Sigmoid colon (tissue), 4 donors: ENCODE results near the gene ZFP92.

Experiments
- EP300 ChIP-seq, 4 donors: sonication (generic); formaldehyde crosslinking; IDR thresholded peaks; one replicate each; pipeline ENCODE4 v1.6.1; 2017; ENCODE audit warnings: antibody characterized with exemption in 4 of 4
- POLR2A ChIP-seq, 2 donors: fragments of 450-650 bp; IDR thresholded peaks; one replicate each; pipeline ENCODE4 v1.6.1; 2016; ENCODE audit warnings: antibody characterized with exemption in 2 of 2, mild to moderate bottlenecking in 2 of 2, moderate library complexity in 2 of 2
- POLR2AphosphoS5 ChIP-seq, 4 donors: sonication (generic); formaldehyde crosslinking; IDR thresholded peaks; one replicate each; pipeline ENCODE4 v1.6.1; 2017; ENCODE audit warnings: antibody characterized with exemption in 4 of 4
- TF ChIP-seq, protein P1 (sequence below), 4 experiments: fragments of 450-650 bp in 3 of 4; fragments of 200-600 bp in 1 of 4; IDR thresholded peaks; one replicate each; pipeline ENCODE4 v1.5.1; 2016 to 2019; ENCODE audit warnings: antibody characterized with exemption in 4 of 4, mild to moderate bottlenecking in 3 of 4, moderate library complexity in 2 of 4

DNA sequence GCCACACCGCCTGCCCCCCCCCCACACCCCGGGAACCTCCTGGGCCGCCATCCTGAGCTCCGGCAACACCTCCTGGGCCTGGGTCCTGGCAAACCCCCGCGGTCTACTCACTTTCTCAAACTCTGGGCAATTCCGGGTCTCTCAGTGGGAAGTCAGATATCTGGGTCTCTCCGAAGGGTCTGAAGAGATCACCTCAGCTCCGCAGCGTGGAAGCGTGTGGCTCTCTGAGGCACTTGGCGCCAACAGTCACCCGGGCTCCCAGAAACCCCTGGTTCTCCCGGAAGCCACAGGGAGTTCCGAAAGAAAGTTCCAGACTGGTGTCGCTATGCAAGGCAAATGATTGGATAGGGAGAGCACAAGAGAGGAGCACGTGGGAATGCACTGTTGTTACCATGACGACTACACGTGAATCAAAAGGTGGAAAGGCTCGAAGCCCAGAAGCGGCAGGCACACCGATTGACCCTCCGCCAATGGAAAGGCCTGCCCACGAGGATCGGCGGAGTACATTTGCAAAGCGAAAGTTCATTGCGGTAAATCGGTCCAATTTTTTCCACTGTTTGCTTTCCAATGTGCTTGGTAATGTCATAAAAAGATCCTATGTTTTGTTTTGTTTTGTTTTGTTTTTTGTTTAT is 10.0 kb upstream of the ZFP92 start, which contains the start of gene PNMA6E:
- TF ChIP-seq, protein P1, sequence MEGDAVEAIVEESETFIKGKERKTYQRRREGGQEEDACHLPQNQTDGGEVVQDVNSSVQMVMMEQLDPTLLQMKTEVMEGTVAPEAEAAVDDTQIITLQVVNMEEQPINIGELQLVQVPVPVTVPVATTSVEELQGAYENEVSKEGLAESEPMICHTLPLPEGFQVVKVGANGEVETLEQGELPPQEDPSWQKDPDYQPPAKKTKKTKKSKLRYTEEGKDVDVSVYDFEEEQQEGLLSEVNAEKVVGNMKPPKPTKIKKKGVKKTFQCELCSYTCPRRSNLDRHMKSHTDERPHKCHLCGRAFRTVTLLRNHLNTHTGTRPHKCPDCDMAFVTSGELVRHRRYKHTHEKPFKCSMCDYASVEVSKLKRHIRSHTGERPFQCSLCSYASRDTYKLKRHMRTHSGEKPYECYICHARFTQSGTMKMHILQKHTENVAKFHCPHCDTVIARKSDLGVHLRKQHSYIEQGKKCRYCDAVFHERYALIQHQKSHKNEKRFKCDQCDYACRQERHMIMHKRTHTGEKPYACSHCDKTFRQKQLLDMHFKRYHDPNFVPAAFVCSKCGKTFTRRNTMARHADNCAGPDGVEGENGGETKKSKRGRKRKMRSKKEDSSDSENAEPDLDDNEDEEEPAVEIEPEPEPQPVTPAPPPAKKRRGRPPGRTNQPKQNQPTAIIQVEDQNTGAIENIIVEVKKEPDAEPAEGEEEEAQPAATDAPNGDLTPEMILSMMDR (IDR thresholded peaks at IDR 0.05), result no peak
- TF ChIP-seq POLR2A (IDR thresholded peaks at IDR 0.05), result no peak
- TF ChIP-seq POLR2AphosphoS5 (IDR thresholded peaks at IDR 0.05), result no peak
- no peak for TF ChIP-seq EP300 (IDR thresholded peaks at IDR 0.05)
